SK-N-SH (cell line): ENCODE data around the gene C6orf89. TPM values are rescaled to one million over a fixed set of nuclear protein-coding genes. Genes with fewer than 3 reads are reported as not detected.

Experiments used
- CTCF ChIA-PET: fragments of 300-600, 350-600 bp; formaldehyde crosslinking; extraction: SDS; loops from one replicate; lab custom pipeline; 2021; lab: Yijun Ruan, JAX
- POLR2A ChIA-PET: fragments of 350-600 bp; sonication (Branson Sonifier 250); formaldehyde crosslinking; extraction: SDS; loops from one replicate; lab custom pipeline; 2020; ENCODE audit warnings: antibody characterized with exemption, inconsistent platforms; lab: Yijun Ruan, JAX
- DNase-seq: peaks from one replicate; pipeline ENCODE4 v3.0.0; 2012
- H2AFZ ChIP-seq: fragments of 200-600 bp; sonication (generic); 2 replicates; pipeline ENCODE4 v1.8.1; 2016; ENCODE audit warnings: antibody characterized with exemption, mild to moderate bottlenecking, low read depth
- H3F3A ChIP-seq: fragments of 200-600 bp; sonication (generic); replicated peaks from 2 replicates; pipeline ENCODE3; 2016; ENCODE audit warnings: antibody characterized with exemption, mild to moderate bottlenecking; ENCODE audit not compliant: insufficient read depth
- H3K27ac ChIP-seq, 2 experiments: fragments of 200-500 bp in 1 of 2; fragments of 200-600 bp in 1 of 2; sonication (Bioruptor generic) in 1 of 2; sonication (generic), shearing (Covaris generic) in 1 of 2; 2 replicates each; pipeline versions ENCODE4 v1.5.1 to v1.6.1; 2014 to 2016; ENCODE audit warnings: low read depth in 2 of 2, inconsistent platforms in 1 of 2, low read length in 1 of 2, mild to moderate bottlenecking in 1 of 2, mixed read lengths in 1 of 2
- H3K27me3 ChIP-seq: fragments of 200-600 bp; sonication (generic), shearing (Covaris generic); 2 replicates; pipeline ENCODE4 v1.6.1; 2016; ENCODE audit warnings: mixed run types; ENCODE audit not compliant: insufficient read depth
- H3K36me3 ChIP-seq, 2 experiments: fragments of 200-500 bp in 1 of 2; fragments of 200-600 bp in 1 of 2; sonication (Bioruptor generic) in 1 of 2; sonication (generic) in 1 of 2; replicated peaks in 1 of 2; 2 replicates each; pipeline versions ENCODE3 to v1.5.1; 2014 to 2016; ENCODE audit warnings: low read length in 1 of 2, mild to moderate bottlenecking in 1 of 2; ENCODE audit not compliant: insufficient read depth in 2 of 2, control insufficient read depth in 1 of 2
- H3K4me1 ChIP-seq, 2 experiments: fragments of 200-500 bp in 1 of 2; fragments of 200-600 bp in 1 of 2; sonication (Bioruptor generic) in 1 of 2; sonication (generic), shearing (Covaris generic) in 1 of 2; 2 replicates each; pipeline versions ENCODE4 v1.5.1 to v1.6.1; 2014 to 2016; ENCODE audit warnings: low read depth in 1 of 2, low read length in 1 of 2, mixed run types in 1 of 2; ENCODE audit not compliant: insufficient read depth in 2 of 2, control insufficient read depth in 1 of 2
- H3K4me2 ChIP-seq: fragments of 200-600 bp; sonication (generic), shearing (Covaris generic); 2 replicates; pipeline ENCODE4 v1.6.1; 2017; ENCODE audit warnings: mixed run types
- H3K4me3 ChIP-seq, 2 experiments: fragments of 200-500 bp in 1 of 2; fragments of 200-600 bp in 1 of 2; sonication (Bioruptor generic) in 1 of 2; sonication (generic), shearing (Covaris generic) in 1 of 2; 2 replicates each; pipeline versions ENCODE4 v1.5.1 to v1.8.1; 2014 to 2016; ENCODE audit warnings: low read depth in 2 of 2, inconsistent platforms in 1 of 2, low read length in 1 of 2, mild to moderate bottlenecking in 1 of 2, mixed read lengths in 1 of 2, moderate library complexity in 1 of 2
- H3K79me2 ChIP-seq: fragments of 200-600 bp; sonication (generic); 2 replicates; pipeline ENCODE4 v1.8.1; 2017; ENCODE audit warnings: mild to moderate bottlenecking; ENCODE audit not compliant: insufficient read depth
- H3K9ac ChIP-seq: fragments of 200-600 bp; sonication (generic); 2 replicates; pipeline ENCODE4 v1.6.1; 2017; ENCODE audit warnings: mixed run types
- H3K9me2 ChIP-seq: fragments of 200-600 bp; sonication (generic); 2 replicates; pipeline ENCODE4 v1.6.1; 2017; ENCODE audit warnings: mixed run types
- H3K9me3 ChIP-seq: fragments of 200-600 bp; sonication (generic); 2 replicates; pipeline ENCODE4 v1.6.1; 2017; ENCODE audit warnings: mixed run types, mild to moderate bottlenecking, moderate library complexity
- H4K20me1 ChIP-seq: fragments of 200-600 bp; sonication (generic); 2 replicates; pipeline ENCODE4 v1.6.1; 2017; ENCODE audit warnings: mild to moderate bottlenecking, mixed run types; ENCODE audit not compliant: insufficient read depth
- EZH2phosphoT487 ChIP-seq: fragments of 200-600 bp; sonication (generic); IDR thresholded peaks from 2 replicates; pipeline ENCODE4 v1.6.1; 2017; ENCODE audit warnings: low read depth, mixed run types, mild to moderate bottlenecking, antibody characterized with exemption, moderate library complexity, borderline replicate concordance
- FOSL2 ChIP-seq: IDR thresholded peaks from 2 replicates; pipeline ENCODE4 v1.4.0; 2012; ENCODE audit warnings: low read depth, mild to moderate bottlenecking, moderate library complexity, borderline replicate concordance
- FOXM1 ChIP-seq: IDR thresholded peaks from 2 replicates; pipeline ENCODE4 v1.4.0; 2012; ENCODE audit warnings: low read depth, mild to moderate bottlenecking
- GABPA ChIP-seq: IDR thresholded peaks from 2 replicates; pipeline ENCODE4 v1.4.0; 2012; ENCODE audit warnings: low read depth, mild to moderate bottlenecking
- GATA2 ChIP-seq: sonication (generic); formaldehyde crosslinking; IDR thresholded peaks from 2 replicates; pipeline ENCODE4 v1.5.0; 2020; ENCODE audit warnings: mild to moderate bottlenecking, missing genetic modification reagents
- JUND ChIP-seq: IDR thresholded peaks from 2 replicates; pipeline ENCODE4 v1.4.0; 2012
- MXI1 ChIP-seq: IDR thresholded peaks from 2 replicates; pipeline ENCODE4 v1.6.1; 2012; ENCODE audit warnings: mild to moderate bottlenecking, low read depth, low read length, improper control_type of control experiment
- NFIC ChIP-seq: IDR thresholded peaks from 2 replicates; pipeline ENCODE4 v1.4.0; 2012; ENCODE audit warnings: borderline replicate concordance
- RFX5 ChIP-seq: IDR thresholded peaks from 2 replicates; pipeline ENCODE4 v1.6.1; 2012; ENCODE audit warnings: mild to moderate bottlenecking, improper control_type of control experiment, low read length
- SIN3A ChIP-seq: IDR thresholded peaks from 2 replicates; pipeline ENCODE4 v1.6.1; 2012; ENCODE audit warnings: low read depth, mild to moderate bottlenecking, low read length, moderate library complexity, borderline replicate concordance
- WGBS: methylation state at CpG from one replicate; pipeline ENCODE4 v1.1.6; 2017; ENCODE audit warnings: low lambda C conversion rate; 5-methylcytosine and 5-hydroxymethylcytosine counted together
- polyA plus RNA-seq, 3 experiments: library from polyadenylated mRNA; depleted of rRNA; stranded (reverse); fragments of >200 nt; gene quantifications; 2 replicates each; pipeline ENCODE4 v1.2.3, GENCODE V29; 2012
- TF ChIP-seq, protein P1 (sequence below): IDR thresholded peaks from 2 replicates; pipeline ENCODE4 v1.4.0; 2012; ENCODE audit warnings: low read depth, borderline replicate concordance
- TF ChIP-seq, protein P2 (sequence below): IDR thresholded peaks from 2 replicates; pipeline ENCODE4; 2012
- TF ChIP-seq, protein P3 (sequence below): fragments of 150-350 bp; IDR thresholded peaks from 2 replicates; pipeline ENCODE4 v1.6.1; 2017; ENCODE audit warnings: antibody characterized with exemption, low read length, low read depth, borderline replicate concordance
- TF ChIP-seq, protein P4 (sequence below): IDR thresholded peaks from 2 replicates; pipeline ENCODE4 v1.4.0; 2012; ENCODE audit warnings: low read depth, borderline replicate concordance

Gene C6orf89
- polyA plus RNA-seq, 1 of the 3 experiments (the other 2 are of a cell fraction), result 20.4 TPM

DNA sequence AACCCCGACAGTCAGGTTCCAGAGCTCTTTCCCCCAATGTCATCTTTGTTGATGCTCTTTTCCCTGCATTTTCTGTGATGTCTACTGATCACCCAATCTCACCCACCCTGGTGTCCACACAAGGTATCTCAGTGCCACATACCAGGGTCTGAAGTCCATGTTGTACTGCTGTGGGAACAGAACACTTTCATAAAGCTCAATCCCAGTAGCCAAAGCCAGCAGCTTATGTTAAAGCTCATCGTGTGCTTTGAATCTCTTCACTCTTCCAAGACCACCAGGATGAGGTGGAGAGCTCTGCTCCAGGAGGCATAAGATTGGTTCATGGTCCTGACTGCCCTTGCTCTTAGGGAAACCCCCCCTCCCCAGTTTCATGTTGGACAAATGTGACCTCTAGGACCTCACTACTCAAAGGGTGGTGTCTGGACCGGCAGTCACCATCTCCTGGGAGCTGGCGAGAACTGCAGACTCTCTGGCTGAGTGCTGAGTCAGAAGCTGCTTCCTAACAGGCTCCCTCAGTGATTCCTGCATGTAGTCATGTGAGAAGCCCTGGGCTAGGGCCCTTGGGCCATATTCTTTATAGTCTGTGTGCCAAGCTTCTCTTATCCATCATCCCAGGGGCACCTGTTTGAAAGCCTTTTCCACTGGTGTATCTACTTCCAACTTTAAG, 33.1 kb upstream of the C6orf89 start:
- no peak for DNase-seq
- ChIA-PET POLR2A (interaction anchor here (0.8 to 1.2 kb wide), 2 partner anchors 22 to 166 kb away, joined by 3 read pairs; partner anchors contain the start of gene PPIL1), CTCF (interaction anchor here (0.6 to 7.2 kb wide), 15 partner anchors 8 to 318 kb away, joined by 3 to 200 read pairs (median 5); partner anchors contain the start of gene PPIL1)
- Histone ChIP-seq H3K4me1 (peaks cover 10 to 16% of the 10 kb centered on the region in 2 experiments; a peak in 2 of 4 replicates), H3K27me3 (no peaks in the 10 kb centered on the region), H3K9ac (no peak overlapping the region), H3K4me3 (no peak overlapping the region), H3K9me3 (no peaks in the 10 kb centered on the region), H3K4me2 (no peak overlapping the region), H4K20me1 (no peaks in the 10 kb centered on the region), H2AFZ (no peak overlapping the region), H3K27ac (no peak overlapping the region), H3K79me2 (no peaks in the 10 kb centered on the region; the same call in 1 of the 2 replicates), H3K36me3 (peaks cover 30 to 37% of the 10 kb centered on the region in 2 experiments), H3F3A (no peaks in the 10 kb centered on the region), H3K9me2 (no peaks in the 10 kb centered on the region)
- TF ChIP-seq MXI1 (no peak), GATA2 (CRISPR knock-in tag) (no peak), EZH2phosphoT487 (no peak), NFIC (no peak), FOXM1 (no peak), RFX5 (no peak), GABPA (no peak), FOSL2 (no peak), SIN3A (no peak), JUND (no peak)
- TF ChIP-seq, protein P1, sequence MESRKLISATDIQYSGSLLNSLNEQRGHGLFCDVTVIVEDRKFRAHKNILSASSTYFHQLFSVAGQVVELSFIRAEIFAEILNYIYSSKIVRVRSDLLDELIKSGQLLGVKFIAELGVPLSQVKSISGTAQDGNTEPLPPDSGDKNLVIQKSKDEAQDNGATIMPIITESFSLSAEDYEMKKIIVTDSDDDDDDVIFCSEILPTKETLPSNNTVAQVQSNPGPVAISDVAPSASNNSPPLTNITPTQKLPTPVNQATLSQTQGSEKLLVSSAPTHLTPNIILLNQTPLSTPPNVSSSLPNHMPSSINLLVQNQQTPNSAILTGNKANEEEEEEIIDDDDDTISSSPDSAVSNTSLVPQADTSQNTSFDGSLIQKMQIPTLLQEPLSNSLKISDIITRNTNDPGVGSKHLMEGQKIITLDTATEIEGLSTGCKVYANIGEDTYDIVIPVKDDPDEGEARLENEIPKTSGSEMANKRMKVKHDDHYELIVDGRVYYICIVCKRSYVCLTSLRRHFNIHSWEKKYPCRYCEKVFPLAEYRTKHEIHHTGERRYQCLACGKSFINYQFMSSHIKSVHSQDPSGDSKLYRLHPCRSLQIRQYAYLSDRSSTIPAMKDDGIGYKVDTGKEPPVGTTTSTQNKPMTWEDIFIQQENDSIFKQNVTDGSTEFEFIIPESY, result no peak
- TF ChIP-seq, protein P2, sequence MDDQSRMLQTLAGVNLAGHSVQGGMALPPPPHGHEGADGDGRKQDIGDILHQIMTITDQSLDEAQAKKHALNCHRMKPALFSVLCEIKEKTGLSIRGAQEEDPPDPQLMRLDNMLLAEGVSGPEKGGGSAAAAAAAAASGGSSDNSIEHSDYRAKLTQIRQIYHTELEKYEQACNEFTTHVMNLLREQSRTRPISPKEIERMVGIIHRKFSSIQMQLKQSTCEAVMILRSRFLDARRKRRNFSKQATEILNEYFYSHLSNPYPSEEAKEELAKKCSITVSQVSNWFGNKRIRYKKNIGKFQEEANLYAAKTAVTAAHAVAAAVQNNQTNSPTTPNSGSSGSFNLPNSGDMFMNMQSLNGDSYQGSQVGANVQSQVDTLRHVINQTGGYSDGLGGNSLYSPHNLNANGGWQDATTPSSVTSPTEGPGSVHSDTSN, result no peak
- TF ChIP-seq, protein P3, sequence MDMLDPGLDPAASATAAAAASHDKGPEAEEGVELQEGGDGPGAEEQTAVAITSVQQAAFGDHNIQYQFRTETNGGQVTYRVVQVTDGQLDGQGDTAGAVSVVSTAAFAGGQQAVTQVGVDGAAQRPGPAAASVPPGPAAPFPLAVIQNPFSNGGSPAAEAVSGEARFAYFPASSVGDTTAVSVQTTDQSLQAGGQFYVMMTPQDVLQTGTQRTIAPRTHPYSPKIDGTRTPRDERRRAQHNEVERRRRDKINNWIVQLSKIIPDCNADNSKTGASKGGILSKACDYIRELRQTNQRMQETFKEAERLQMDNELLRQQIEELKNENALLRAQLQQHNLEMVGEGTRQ, result no peak
- TF ChIP-seq, protein P4, sequence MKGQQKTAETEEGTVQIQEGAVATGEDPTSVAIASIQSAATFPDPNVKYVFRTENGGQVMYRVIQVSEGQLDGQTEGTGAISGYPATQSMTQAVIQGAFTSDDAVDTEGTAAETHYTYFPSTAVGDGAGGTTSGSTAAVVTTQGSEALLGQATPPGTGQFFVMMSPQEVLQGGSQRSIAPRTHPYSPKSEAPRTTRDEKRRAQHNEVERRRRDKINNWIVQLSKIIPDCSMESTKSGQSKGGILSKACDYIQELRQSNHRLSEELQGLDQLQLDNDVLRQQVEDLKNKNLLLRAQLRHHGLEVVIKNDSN, result no peak
- 74% methylated on average over 2 of the region's 4 CpGs for WGBS
